Epithelial cell of proximal tubule (primary cell): Measurements from ENCODE around the gene ARMC9. TPM values are rescaled to one million over a fixed set of nuclear protein-coding genes. Genes with fewer than 3 reads are reported as not detected.

Experiments
- DNase-seq: peaks from one replicate; pipeline ENCODE4 v3.0.0-alpha.2; 2011; ENCODE audit warnings: low read depth
- H3K4me3 ChIP-seq: 2 replicates; pipeline ENCODE4 v1.5.1; 2011; ENCODE audit warnings: low read depth, mild to moderate bottlenecking, low read length
- total RNA-seq: library from RNA; depleted of rRNA; stranded (reverse); fragments of >200 nt; gene quantifications from 2 replicates; pipeline ENCODE4 v1.2.3, GENCODE V29; 2015
- TF ChIP-seq, protein P1 (sequence below): conservative IDR thresholded peaks from 2 replicates; pipeline ENCODE4 v1.5.1; 2012; ENCODE audit warnings: low read depth, mild to moderate bottlenecking, low read length

ARMC9 gene
- total RNA-seq, 1 donor from 2014 or later: 12.6 TPM

DNA sequence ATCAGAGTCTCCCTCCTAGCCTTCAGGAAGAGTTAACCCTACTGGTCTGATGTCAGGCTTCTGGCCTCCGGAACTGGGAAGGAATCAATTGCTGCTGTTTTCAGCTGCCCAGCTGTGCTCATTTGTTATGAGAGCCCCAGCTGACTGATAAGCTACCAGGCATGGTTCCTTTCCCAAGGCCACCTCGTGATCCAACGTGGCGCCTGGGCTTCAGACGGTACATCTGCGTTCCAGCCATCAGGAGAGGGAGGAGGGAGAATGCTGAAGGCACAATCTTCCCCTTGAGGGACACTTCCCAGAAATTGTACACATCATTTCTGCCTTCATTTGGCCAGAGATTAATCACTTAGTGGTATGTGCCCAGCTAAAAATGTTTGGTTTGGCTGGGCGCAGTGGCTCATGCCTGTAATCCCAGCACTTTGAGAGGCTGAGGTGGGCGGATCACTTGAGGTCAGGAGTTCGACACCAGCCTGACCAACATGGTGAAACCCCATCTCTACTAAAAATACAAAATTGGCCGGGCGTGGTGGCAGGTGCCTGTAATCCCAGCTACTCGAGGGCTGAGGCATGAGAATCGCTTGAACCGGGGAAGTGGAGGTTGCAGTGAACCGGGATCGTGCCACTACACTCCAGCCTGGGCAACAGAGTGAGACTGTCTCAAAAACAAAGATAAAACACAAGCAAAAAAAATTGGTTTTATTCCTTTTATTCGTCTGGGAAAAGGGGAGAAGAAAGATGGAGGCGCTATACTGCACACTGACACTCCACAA is 10.5 kb upstream of the ARMC9 start:
- no peak for DNase-seq
- no peak overlapping the region for H3K4me3 ChIP-seq
- TF ChIP-seq, protein P1, sequence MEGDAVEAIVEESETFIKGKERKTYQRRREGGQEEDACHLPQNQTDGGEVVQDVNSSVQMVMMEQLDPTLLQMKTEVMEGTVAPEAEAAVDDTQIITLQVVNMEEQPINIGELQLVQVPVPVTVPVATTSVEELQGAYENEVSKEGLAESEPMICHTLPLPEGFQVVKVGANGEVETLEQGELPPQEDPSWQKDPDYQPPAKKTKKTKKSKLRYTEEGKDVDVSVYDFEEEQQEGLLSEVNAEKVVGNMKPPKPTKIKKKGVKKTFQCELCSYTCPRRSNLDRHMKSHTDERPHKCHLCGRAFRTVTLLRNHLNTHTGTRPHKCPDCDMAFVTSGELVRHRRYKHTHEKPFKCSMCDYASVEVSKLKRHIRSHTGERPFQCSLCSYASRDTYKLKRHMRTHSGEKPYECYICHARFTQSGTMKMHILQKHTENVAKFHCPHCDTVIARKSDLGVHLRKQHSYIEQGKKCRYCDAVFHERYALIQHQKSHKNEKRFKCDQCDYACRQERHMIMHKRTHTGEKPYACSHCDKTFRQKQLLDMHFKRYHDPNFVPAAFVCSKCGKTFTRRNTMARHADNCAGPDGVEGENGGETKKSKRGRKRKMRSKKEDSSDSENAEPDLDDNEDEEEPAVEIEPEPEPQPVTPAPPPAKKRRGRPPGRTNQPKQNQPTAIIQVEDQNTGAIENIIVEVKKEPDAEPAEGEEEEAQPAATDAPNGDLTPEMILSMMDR: no peak

DNA sequence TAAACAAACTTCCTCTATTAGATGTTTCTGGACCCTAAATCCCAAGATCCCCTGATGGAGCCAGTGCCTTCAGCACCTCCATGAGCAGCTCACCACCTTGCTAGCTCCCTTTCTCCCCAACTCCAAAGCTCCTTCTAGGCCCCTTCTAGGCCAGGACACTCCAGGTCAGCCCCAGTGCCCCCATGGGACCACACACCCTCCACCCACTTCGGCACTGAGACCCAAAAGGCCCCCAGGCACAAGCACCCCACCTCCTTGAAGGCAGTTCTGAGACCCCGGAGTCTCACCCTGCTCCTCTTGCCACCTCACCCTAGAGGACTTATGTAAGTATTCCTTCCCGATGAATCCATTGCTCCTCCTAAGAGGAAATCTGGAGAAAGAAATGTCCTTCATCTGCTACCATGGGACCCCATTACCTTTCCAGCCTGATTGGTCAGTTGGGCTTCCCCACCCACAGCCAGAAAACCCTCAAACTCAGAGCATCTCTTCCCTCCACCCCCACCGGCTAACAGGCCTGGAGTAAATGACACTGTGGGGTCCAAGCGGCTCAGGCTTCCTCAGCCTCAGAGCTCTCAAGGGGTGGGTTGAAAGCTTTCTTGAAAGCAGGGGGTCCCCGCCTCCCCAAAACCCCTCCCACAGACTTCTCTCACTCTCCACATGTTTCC is 9.8 kb upstream of the ARMC9 start:
- DNase-seq: no peak
- no peak overlapping the region for H3K4me3 ChIP-seq
- TF ChIP-seq, protein P1: no peak

DNA sequence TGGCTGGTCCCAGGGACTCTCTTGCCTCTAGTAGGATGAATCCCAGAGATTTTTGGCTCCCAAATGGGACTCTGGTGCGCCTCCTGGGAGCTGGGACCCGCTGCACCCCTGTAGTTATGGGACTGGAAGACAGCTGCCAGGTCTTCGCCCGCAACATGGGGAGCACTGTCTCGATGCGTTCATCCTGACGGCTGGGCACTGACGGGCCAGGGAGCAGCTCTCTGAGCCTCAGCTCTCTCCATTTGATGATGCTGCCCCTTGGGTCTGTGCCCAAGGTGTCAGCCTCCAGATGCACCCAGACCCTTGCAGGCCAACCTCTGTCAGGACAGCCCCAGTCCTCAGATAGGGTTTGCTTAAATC is 9.3 kb upstream of the ARMC9 start:
- TF ChIP-seq, protein P1: no peak
- no peak for DNase-seq
- H3K4me3 ChIP-seq: no peak overlapping the region

DNA sequence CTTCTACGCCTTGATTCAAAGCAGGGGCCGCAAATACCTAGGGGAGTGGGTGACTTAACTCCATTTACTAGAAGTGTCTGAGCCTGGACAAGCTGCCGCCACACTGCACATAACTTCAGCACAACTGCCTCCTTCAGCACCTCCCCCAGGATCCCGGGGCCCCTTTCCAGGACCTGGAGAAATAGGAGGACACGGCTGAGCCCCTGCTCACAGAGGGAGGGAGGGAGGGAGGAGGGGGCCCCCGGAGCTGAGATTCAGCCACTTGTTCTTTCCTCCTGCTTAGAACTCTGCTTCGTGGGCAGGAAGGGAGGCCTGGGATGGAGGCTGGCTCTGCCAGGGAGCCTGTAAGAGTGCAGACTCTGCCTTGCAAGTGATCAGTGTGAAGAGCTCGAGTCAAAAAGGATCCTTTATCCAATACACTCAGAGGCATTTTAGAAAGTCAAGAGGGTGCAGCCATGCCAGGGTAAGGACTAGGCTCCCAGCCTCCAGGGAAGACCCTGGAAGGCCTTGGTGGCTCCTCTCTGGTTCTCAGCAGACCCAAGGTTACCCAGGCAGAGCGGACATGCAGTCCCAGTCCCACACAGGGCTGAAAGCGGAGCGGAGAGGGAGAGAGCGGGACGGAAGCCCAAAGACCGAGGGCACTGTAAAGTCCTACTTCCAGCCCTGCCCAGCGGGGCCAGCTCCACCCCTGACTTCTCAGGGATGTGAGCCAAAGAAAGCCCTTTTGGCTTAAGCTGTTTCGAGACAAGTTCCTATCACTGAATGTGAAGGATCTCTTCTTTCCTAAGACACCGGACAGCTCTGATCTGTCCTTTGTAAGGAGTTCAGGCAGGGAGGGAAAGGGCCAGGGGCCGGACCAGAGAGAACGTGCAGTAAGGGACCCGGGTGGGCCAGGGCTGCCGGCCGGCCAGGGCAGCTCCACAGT is 8.6 kb upstream of the ARMC9 start:
- no peak overlapping the region for H3K4me3 ChIP-seq
- TF ChIP-seq, protein P1: no peak
- DNase-seq: no peak

DNA sequence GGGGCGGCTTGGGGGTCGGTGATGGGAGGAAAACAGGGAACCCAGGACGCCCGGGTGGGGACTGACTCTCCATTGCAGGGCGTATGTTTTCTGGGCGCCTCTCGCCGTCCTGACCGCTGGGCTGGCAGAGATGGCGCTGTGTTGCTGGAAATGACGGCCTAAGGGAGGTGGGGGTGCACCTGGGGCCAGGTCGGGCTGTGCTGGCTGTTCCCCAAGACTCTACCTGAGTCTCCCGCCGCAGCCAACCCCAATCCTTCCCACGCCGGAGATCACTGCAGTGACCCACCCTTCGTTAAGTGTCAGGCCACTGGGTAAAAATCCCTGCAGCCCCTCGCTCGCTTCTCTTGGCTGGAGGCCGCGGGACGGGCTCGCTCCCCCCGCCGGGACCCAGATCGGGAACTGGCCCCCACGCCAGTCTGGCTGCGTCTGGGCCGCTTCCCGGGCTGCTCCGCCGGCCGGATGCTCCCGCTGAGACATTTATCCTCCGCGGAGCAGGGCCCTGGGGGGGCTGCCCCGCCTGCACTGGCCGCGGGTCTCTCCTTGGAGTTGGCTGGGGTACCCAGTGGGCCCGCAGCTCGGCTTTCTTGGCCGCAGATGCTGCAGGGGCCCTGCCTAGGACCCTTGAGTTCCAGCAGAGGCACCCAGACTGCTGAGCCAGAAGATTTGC is 7.8 kb upstream of the ARMC9 start:
- TF ChIP-seq, protein P1: peak; percentile 6
- peak overlapping the region; percentile 35 for H3K4me3 ChIP-seq
- DNase-seq: no peak

DNA sequence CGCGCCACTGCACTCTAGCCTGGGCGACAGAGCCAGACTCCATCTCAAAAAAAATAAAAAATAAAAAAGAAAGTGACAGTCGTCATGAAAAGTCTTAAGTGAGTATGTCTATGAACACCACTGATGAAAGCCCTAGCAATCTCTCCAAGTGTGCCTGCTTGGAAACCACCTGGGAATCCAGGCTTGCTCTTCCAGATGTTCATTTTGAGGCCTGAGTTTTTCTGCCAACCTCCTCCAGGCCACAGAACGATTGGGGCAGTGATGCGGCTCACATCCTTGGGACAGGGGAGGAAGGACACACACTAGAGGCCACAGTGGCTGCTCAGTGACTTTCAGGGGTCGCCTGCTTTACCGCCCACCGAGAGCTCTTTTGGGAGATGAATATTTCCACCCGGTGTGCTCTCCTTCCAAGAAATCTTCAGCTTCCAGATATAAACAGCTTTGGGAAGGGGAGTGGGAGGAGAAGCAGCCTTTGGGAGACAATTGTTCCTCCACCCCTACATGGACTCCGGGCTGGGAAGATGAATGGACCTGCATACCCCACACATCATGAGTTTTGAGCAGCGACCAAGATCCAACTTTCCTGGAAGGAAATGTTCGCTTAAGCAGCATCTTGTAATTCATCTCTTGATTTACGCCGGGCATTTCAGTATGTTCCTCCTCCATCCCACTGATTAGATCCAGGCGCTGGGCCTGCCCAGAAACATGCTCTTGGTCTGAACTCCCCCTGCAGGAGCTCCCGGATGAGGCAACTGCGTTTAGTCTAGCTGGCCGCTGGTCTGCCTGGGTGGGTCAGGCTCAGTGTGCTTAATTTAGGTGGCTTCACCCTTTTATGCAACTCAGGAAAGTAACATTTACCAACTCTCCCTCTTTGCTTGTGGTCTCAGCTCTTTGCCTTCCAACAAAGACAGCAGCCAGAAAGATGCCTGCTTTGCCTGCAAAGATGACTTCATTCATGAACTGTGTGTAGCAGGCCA is 6.2 kb upstream of the ARMC9 start:
- no peak for DNase-seq
- no peak overlapping the region for H3K4me3 ChIP-seq
- TF ChIP-seq, protein P1: peak; percentile 74
